Ovary (tissue), 3 donors: Measurements from ENCODE around the gene FOXL3.

ENCODE experiments used
- EP300 ChIP-seq: sonication (generic); formaldehyde crosslinking; IDR thresholded peaks from one replicate; pipeline ENCODE4 v1.6.1; 2017; ENCODE audit warnings: antibody characterized with exemption
- TF ChIP-seq, protein P1 (sequence below), 3 donors: fragments of 450-650 bp in 2 of 3; fragments of 200-600 bp in 1 of 3; IDR thresholded peaks; one replicate each; pipeline versions ENCODE4 v1.5.1 to v1.8.0; 2016 to 2022; ENCODE audit warnings: antibody characterized with exemption in 3 of 3, mild to moderate bottlenecking in 1 of 3
- donor health status: DM: no; HTN: no; CAD: no.

DNA sequence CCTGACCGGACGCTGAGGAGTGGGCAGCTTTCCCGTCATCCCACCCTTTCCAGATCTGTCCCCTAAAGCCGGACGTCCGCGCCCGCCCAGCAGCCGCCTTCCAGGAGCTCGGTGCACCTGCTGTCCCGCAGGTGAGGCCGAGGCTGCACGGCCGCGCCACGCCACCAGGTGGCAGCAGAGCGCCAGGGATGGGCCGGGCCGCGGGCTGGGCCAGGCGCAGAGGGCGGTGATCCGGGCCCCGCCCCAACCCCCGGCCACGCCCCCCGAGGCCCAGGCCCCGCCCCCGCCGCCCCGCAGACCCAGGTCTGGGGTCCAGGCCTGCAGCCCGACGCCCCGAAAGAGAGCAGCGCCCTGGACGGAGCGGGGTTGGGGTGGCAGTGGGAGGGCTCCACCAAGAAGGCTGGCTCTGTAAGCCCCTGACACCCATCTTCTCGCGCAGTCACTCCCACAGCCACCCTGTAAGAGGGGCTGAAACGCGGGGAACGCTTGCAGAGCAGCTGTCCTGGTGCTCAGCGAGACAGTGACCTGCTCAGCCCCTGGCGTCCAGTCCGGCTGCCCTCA, 32.2 kb downstream of the FOXL3 start:
- TF ChIP-seq, protein P1, sequence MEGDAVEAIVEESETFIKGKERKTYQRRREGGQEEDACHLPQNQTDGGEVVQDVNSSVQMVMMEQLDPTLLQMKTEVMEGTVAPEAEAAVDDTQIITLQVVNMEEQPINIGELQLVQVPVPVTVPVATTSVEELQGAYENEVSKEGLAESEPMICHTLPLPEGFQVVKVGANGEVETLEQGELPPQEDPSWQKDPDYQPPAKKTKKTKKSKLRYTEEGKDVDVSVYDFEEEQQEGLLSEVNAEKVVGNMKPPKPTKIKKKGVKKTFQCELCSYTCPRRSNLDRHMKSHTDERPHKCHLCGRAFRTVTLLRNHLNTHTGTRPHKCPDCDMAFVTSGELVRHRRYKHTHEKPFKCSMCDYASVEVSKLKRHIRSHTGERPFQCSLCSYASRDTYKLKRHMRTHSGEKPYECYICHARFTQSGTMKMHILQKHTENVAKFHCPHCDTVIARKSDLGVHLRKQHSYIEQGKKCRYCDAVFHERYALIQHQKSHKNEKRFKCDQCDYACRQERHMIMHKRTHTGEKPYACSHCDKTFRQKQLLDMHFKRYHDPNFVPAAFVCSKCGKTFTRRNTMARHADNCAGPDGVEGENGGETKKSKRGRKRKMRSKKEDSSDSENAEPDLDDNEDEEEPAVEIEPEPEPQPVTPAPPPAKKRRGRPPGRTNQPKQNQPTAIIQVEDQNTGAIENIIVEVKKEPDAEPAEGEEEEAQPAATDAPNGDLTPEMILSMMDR (IDR thresholded peaks at IDR 0.05), result peak; percentile 63 to 93 (median 90)
- no peak for TF ChIP-seq EP300
